Neural crest cell (in vitro differentiated cells): ENCODE measurements around the gene C17orf58. TPM values are rescaled to one million over a fixed set of nuclear protein-coding genes. Genes with fewer than 3 reads are reported as not detected.
"Not testable (repeated sequence)": the region's sequence is repeated elsewhere in the genome, so short reads cannot be mapped to it uniquely, and the experiment has no call there.

Experiments
- DNase-seq: peaks from one replicate; pipeline ENCODE4 v3.0.0; 2021; ENCODE audit warnings: low read depth, mixed read lengths, low spot score
- H3K27ac Mint-ChIP-seq: one replicate; pipeline ENCODE4 v1.8.0; 2021; ENCODE audit warnings: mild to moderate bottlenecking, mixed read lengths; ENCODE audit not compliant: unreplicated experiment
- H3K27me3 Mint-ChIP-seq: 2 replicates; pipeline ENCODE4 v1.8.0; 2021; ENCODE audit warnings: low read depth, mild to moderate bottlenecking, mixed read lengths
- H3K36me3 Mint-ChIP-seq: 2 replicates; pipeline ENCODE4 v1.8.0; 2021; ENCODE audit warnings: low read depth, mild to moderate bottlenecking, mixed read lengths
- H3K4me1 Mint-ChIP-seq: 2 replicates; pipeline ENCODE4 v1.8.0; 2021; ENCODE audit warnings: mixed read lengths
- H3K4me3 Mint-ChIP-seq: one replicate; pipeline ENCODE4 v1.8.0; 2021; ENCODE audit warnings: mild to moderate bottlenecking, mixed read lengths
- H3K9me3 Mint-ChIP-seq: 2 replicates; pipeline ENCODE4 v1.8.0; 2021; ENCODE audit warnings: mixed read lengths
- CTCF ChIP-seq: fragments of 200-600 bp; sonication (generic); conservative IDR thresholded peaks from 2 replicates; pipeline ENCODE4 v1.5.0; 2021; ENCODE audit warnings: antibody characterized with exemption, mild to moderate bottlenecking
- total RNA-seq: library from RNA; stranded (reverse); gene quantifications from 2 replicates; pipeline ENCODE4 v1.2.1, GENCODE V29; 2021

The C17orf58 gene
- total RNA-seq, 1 donor from 2014 or later: 16.4 TPM

- Mint-ChIP-seq H3K36me3 (peaks cover 4% of the 10 kb centered on the region), H3K4me3 (peak overlapping the region; percentile 89), H3K27me3 (peaks cover 12% of the 10 kb centered on the region), H3K27ac (peak overlapping the region; percentile 94), H3K9me3 (peaks cover 4% of the 10 kb centered on the region), H3K4me1 (peaks cover 19% of the 10 kb centered on the region)
- peak; percentile 59 for TF ChIP-seq CTCF
- peak; percentile 100 for DNase-seq
These were observed 23.6 kb upstream of the C17orf58 start for GRCh38 chr17:68019675-68020408.

- H3K27ac Mint-ChIP-seq: no peak overlapping the region
- H3K4me3 Mint-ChIP-seq: peak overlapping the region; percentile 89
- no peak for TF ChIP-seq CTCF
- no peak for DNase-seq
- peaks cover 4% of the 10 kb centered on the region for H3K36me3 Mint-ChIP-seq
- H3K4me1 Mint-ChIP-seq: peaks cover 19% of the 10 kb centered on the region
- H3K9me3 Mint-ChIP-seq: peaks cover 4% of the 10 kb centered on the region
- H3K27me3 Mint-ChIP-seq: peaks cover 12% of the 10 kb centered on the region
These were observed 23.0 kb upstream of the C17orf58 start for GRCh38 chr17:68019336-68019674.

- not testable (repeated sequence) for H3K4me3 Mint-ChIP-seq, DNase-seq, H3K9me3 Mint-ChIP-seq, H3K36me3 Mint-ChIP-seq, H3K27ac Mint-ChIP-seq
- Mint-ChIP-seq H3K4me1 (peaks cover 19% of the 10 kb centered on the region), H3K27me3 (peaks cover 12% of the 10 kb centered on the region)
These were observed 22.2 kb upstream of the C17orf58 start for GRCh38 chr17:68018493-68018892.

- no peak for TF ChIP-seq CTCF
- DNase-seq: no peak
- peaks cover 18% of the 10 kb centered on the region for H3K4me1 Mint-ChIP-seq
- H3K9me3 Mint-ChIP-seq: peaks cover 4% of the 10 kb centered on the region
- H3K27ac Mint-ChIP-seq: no peak overlapping the region
- H3K36me3 Mint-ChIP-seq: peaks cover 4% of the 10 kb centered on the region
- H3K27me3 Mint-ChIP-seq: peaks cover 15% of the 10 kb centered on the region
- H3K4me3 Mint-ChIP-seq: peak overlapping the region; percentile 21
These were observed 20.6 kb upstream of the C17orf58 start for GRCh38 chr17:68016838-68017237.

- Mint-ChIP-seq H3K4me1 (peaks cover 16% of the 10 kb centered on the region), H3K27me3 (peaks cover 11% of the 10 kb centered on the region), H3K36me3 (peaks cover 4% of the 10 kb centered on the region), H3K4me3 (no peak overlapping the region), H3K27ac (no peak overlapping the region), H3K9me3 (peaks cover 4% of the 10 kb centered on the region)
- no peak for DNase-seq
- TF ChIP-seq CTCF: no peak
These were observed 18.9 kb upstream of the C17orf58 start for GRCh38 chr17:68015081-68015723.

GRCh38 chr17:68013385-68013784, 17.1 kb upstream of the C17orf58 start:
- Mint-ChIP-seq H3K4me1 (peaks cover 9% of the 10 kb centered on the region), H3K4me3 (no peak overlapping the region), H3K36me3 (no peaks in the 10 kb centered on the region), H3K27me3 (peaks cover 3% of the 10 kb centered on the region), H3K9me3 (no peaks in the 10 kb centered on the region), H3K27ac (no peak overlapping the region)
- DNase-seq: no peak
- TF ChIP-seq CTCF: no peak
